Measurements from ENCODE around the gene CDCP1.

Gene CDCP1, protein sequence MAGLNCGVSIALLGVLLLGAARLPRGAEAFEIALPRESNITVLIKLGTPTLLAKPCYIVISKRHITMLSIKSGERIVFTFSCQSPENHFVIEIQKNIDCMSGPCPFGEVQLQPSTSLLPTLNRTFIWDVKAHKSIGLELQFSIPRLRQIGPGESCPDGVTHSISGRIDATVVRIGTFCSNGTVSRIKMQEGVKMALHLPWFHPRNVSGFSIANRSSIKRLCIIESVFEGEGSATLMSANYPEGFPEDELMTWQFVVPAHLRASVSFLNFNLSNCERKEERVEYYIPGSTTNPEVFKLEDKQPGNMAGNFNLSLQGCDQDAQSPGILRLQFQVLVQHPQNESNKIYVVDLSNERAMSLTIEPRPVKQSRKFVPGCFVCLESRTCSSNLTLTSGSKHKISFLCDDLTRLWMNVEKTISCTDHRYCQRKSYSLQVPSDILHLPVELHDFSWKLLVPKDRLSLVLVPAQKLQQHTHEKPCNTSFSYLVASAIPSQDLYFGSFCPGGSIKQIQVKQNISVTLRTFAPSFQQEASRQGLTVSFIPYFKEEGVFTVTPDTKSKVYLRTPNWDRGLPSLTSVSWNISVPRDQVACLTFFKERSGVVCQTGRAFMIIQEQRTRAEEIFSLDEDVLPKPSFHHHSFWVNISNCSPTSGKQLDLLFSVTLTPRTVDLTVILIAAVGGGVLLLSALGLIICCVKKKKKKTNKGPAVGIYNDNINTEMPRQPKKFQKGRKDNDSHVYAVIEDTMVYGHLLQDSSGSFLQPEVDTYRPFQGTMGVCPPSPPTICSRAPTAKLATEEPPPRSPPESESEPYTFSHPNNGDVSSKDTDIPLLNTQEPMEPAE

DNA sequence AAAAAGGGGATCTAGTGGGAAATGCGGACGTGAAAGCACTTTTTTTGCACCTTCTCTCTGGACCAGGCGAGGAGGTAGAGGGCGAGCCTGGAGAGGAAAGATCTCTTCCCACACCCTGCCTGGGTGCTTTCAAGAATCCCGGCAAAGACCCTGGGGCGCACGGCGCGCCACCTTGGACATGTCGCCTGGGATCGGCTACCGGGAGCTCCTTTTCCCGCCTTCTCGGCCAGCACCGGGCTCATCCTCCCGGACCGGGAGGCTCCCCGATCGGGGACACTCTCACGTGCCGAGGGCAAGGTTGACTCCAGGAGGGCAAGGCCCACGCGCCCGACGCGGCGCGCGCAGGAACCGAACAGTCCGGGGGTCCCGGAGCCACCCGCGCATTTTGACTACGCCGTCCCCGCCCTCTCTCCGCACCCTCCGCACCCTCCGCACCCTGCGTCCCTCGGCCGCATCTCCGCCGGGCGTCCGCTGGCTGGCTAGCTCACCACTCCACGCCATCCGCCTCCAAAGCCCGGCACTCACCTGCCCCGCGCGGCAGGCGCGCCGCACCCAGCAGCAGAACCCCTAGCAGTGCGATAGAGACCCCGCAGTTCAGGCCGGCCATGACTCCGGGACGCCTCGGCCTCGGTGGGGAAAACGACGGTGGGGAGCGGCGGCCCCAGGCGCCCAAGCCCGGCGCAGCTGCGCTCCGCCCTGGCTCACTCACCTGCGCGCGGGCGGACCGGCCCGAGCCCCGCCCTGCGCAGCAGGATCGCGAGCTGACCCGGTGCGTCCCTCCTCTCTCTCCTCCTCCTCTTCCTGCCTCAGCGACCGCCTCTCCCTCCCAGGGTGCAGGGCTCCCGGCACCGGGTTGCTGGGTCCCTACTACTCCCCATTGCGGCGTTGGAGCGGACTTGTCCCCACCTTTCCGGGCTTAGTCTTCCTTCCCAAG lies at the start of gene CDCP1:
Gene CDCP1 (minus strand): TSS at position 698 of the 934 bp plus-strand sequence. CDS start 91 bp downstream, at position 607.
- DNase-seq: no peak

DNA sequence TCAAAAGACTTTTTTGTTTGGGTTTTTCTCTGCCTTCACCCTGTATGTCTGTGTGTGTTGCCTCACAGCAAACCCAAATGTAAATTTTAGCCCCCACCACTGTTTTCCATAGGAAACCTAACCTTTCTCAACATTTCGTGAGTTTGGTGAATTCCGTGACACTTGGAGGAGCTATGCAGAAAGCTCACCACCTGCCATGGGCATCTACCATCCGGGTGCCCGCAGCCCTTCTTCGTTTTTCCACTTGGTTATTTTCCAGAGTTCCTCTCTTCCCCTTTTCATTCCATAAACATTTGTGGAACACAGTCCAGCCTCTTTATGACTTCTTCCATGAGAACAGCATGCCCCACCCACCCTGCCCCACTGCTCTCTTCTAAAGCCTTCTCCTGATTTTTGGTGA lies 48.6 kb upstream of the CDCP1 start:
- DNase-seq: no peak

DNA sequence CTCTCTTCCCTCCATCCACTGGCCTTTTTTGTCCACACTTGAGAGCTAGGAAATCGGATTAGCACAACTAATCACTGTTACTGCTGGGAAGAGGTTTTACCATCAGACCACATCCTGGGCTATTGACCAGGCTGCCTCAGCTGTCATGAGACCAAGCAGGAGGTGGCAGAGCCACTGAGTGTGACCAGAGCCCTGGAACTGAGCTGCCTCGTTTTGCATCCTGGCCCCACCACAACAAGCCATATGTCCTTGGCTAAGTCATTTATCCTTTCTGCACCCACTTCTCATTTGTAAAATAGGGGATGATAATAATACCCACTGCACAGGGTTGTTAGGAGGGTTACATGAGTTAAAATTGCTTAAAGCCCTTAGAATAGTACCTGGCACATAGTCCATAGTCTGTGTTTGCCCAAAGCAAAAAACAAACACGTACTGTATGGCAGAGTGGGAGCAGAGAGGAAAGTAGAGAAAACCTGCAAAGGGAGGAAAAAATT lies 45.8 kb upstream of the CDCP1 start:
- peak; percentile 9 for DNase-seq

DNA sequence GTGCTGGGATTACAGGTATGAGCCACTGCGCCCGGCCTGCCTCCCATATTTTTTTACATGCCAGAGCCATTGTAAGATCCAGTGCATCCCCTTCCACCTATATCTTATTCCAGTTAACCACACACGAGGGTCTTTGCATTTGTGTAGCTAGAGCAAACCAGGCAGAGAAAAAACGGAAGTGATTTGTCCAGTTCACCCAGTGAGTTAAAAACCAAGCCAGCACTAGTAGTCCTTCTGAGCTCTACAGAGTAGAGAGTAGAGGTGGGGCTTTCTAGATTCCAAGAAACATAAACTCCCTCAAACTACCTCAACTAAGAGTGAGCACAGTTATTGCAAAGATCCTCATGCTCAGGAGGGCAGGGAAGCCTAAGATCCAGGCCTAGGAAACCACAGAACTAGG lies 45.2 kb upstream of the CDCP1 start:
- no peak for DNase-seq

DNA sequence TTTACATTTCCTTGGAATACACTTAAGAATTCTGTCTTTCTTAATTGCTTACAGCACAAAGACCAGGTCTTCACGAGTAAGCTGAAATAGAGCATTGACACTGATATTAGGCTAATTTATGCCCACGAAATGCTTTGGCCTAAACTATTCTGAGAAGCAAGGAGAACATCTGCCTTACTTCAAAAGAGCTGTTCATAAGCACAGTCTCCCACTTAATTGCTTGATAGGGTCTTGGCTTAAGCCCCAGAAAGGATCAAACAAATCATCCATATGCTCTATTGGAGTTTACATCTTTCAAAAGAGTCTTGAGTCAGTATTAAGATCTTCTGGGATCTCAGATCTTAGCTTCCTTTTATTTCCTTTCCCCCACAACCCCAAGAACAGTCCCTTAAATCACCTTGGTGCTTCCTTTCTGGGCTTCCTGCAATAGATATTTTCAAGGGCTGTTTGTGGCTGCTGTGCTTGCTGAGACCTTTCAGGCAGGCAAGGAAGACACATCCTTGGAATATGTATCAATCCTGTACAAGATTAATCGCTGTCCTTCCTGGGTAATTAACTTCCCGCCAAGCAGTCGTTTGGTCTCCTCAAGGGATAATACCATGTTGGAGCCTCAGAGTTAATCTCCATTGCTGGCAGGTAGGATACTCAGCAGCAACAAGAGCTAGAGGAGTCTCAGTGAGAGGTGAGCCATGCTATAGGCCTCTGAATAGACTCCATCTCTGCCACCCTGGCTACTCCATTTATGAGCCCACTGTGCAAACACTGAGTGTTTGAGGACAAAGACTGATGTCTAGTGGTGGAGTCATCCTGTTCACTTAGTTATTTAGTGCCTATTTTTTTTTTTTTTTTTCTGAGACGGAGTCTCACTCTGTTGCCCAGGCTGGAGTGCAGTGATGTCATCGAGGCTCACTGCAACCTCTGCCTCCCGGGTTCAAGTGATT lies 42.8 kb upstream of the CDCP1 start:
- no peak for DNase-seq

DNA sequence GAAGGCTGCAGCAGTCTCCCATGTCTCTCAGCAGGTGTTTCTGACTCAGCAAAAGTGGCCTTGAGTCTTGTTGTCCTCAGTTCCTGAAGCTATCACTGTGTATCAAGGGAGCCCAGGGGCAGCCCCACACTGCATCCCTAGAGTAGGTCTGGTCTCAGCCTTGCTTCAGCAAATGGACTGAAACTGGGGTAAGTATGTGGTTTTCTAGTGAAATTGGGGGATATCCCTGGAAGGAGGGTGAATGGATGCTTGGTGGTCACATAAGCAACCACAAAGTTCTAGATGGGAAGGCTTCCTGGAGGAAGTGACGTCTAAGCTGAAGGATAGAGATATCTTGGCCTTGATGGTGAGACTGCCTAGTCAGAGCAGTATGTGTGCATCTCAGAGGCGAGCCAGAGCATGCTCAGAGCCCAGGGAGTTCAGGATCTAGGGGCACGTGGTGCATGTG lies 41.5 kb upstream of the CDCP1 start:
- DNase-seq: no peak

DNA sequence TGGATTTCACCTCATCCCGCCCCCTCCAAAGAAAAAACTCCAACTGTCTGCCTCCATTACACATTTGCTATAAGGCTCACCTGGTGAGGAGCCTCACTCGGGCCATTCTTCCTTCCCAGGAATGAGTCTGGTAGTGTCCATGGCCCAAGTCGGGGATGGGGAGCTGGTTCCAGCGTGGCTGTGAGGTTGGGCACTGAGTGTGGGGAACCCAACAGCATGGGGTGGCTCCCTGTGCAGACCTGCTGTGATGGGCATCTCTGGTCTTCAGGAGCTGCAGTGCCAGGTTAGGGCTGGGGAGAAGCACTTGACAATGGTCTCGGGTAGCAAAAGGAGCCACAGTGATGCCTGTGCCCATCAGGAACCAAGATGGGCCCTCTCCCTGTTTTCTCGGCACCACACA lies 40.7 kb upstream of the CDCP1 start:
- DNase-seq: no peak

DNA sequence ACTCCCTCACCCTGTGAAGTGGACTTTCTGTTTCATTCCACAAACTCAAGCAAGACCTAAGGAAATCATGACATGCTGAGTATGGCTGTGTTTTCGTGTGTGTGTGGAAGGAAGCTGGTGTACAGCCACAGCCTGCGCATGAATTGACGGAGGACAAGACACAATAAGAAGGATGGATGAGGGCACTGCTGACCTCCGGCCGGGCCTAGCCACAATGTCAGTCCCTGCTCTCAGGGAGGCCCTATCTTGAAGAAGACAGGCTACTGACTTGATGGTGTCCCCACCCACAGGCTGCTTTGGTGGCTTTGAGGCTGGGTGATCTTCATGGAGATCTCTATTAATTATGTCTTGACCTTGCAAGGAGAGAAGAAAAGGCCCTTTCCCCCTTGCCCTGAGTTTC lies 39.3 kb upstream of the CDCP1 start:
- DNase-seq: no peak

DNA sequence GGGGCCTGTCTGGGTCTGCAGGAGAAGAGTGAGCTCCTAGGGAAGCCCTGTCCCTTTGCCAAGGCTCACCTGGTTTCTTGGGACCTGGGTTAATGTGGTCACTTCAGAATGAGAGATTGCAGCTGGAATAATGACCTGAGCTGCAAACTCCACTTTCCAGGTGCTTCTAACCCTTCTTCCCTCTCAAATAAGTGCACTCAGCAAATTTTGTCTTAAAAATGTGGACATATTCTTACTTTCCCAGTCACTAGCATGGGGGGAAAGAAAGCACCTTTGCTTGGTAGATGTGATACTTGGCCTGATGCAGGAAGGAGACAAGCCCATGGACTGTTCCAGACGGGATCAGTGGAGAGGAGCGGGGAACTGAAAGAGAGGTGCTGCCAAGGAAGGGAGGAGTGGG lies 38.9 kb upstream of the CDCP1 start:
- no peak for DNase-seq

DNA sequence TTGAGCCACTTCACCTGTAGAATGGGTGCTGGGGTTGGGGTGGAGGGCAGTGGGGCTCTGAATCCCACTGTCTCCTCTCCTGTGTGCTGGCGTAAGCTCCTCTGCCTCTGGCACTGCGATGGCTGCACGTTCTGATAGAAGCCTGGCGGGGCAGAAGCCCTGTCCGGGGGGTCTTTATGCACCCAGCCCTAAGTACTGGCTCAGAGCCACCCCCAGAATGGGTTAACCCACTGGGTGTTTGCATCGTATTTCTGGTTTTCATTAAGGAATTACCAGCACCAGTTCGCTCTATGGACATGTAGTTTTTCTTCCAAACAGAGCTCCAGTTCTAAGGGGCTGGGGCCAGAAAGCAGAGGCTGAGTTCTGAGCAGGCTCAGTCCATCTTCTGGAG lies 37.7 kb upstream of the CDCP1 start:
- no peak for DNase-seq

DNA sequence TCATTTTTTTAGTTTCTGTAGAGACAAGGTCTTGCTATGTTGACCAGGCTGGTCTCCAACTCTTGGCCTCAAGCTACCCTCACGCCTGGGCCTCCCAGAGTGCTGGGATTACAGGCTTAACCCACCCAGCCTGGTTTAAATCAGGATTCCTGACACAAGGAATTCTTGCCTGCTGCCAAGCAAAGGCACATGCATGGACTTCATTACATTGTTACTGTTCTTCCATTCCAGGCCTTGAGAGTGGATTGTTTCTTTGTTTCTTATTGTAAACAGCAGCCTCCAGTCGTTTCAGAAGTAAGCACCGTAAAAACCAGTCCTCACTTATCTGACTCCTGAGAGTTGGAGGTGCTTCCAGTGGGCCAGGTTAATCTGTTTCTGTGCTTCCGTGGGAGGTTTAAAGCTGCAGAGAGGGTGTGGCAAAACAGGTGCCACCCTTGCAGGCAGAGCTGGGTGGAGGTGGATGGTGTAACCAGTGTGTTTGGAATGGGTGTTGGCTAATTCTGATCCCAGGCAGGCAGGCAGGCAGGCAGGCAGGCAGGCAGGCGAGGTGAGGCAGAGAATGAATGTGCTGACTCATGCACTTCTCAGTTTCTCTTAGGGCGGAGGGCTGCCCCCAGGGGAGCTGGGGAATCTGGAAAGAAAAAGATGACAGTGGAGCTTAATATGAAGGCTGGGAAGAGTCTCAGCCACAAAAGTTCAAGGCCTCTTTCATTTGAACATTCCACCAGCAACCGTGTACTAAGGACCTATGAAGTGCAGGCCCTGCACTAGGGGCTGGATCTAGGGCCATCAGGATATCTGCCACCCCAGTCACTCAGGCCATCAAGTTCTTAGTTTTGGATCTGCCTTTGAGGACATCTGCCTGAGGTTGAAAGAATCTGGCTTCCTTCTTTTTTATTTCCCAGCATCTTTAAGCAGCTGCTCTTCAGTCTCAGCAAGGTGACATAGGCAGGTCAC lies 37.0 kb upstream of the CDCP1 start:
- no peak for DNase-seq

DNA sequence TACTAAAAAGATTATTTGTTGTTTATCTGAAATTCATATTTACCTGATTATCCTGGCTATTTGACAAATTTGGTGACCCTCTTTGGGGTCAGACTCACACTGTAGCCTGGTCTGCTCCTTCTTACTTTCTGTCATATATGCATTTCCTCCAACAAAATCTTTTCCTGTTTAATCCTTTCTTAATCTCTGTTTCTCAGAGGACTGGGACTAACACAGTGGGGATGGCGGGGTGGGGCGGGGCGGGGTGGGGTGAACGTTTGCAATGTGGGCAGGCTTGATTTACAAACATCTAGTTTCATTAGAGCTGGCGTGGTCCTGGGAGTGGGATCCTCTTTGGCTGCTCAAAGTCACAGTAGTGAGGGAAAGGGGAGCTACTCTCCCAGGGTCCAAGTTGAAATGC lies 35.3 kb upstream of the CDCP1 start:
- DNase-seq: no peak

DNA sequence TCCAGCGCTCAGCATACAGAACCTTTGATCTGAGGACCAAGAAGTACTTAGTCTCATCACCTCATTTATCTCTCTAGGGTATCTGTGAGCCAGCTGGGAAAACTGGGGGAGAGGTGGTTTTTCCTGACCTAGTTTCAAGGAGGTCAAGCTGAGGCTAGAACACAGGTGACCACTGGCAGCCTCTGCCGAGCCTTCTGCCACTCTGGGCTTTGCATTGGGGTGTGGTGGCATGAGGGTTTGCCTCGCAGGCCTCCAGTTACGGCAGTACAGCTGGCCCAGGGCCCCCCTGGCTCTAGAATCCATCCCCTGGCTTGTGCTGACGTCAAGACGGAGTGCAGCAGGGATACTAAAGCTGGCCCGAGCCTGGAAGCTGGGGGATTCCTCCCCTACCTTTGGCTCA lies 34.7 kb upstream of the CDCP1 start:
- DNase-seq: no peak

DNA sequence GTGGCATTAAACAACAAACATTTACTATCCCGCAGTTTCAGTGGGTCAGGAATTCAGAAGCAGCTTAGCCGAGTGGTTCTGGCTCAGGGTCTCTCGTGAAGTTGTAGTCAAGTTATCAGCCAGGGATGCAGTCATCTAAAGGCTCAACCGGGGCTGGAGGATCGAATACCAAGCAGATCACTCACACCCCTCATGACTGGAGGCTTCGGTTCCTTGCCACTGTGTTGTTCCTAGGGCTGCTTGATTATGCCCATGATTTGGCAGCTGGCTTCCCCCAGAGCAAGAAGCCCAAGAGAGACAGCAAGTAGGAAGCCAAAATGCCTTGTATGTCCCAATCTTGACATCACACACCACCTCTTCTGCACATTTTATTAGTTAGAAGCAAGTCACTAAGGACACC lies 33.9 kb upstream of the CDCP1 start:
- DNase-seq: no peak

DNA sequence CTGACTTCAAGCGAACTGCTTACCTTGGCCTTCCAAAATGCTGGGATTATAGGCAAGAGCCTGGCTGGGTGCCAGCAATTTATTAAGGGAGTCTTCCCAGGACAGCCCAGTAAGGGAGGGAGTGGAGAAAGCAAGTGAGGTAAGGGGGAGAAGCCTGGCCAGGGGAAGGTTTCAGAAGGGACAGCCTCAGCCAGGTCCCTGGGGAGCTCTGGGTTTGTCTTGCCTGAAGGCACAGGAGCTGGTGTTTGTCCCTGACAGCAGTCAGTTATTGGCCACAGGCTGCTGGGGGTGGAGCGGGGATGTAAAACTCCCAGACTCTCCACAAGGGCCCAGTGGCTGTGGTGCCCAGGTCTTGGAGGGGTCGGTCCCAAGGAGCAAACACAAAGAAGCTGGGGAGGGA lies 33.0 kb upstream of the CDCP1 start:
- no peak for DNase-seq

DNA sequence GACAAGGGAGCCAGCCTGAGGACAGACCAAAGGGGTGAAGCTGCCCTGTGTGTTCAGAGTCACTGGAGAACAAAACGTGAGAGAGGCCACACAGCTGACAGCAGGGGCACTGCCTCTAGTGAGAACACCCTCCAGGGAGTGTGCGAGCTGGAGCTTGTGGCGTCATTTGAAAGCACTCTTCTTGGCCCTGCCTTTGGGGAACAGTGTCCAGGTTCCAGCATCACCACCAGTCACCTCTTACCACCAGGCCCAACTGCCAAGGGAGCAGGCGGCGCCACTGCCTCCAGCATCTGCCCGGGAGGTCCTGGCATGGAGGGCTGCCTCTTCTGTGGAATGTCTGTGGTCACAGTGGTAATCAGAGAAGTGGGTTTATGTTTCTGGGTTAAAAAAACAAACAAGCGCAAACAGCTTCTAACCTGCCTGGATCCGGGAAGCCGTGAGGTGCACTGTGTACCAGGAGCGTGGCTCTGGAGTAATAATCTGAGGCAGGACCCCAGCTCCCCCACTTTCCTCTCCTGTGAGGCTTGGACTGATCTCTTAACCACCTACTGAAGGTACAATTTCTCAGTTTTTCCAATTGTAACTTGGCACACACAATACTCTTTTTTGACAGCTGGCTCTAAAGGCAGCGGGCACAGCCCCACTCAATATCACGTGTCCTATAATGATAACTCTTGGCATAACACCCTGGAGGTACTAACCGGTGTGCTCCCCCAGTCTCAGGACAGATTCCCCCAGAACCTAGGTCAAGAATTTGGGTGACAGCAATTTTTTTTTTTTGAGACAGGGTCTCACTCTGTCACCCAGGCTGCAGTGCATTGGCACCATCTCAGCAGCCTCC lies 32.2 kb upstream of the CDCP1 start:
- no peak for DNase-seq

DNA sequence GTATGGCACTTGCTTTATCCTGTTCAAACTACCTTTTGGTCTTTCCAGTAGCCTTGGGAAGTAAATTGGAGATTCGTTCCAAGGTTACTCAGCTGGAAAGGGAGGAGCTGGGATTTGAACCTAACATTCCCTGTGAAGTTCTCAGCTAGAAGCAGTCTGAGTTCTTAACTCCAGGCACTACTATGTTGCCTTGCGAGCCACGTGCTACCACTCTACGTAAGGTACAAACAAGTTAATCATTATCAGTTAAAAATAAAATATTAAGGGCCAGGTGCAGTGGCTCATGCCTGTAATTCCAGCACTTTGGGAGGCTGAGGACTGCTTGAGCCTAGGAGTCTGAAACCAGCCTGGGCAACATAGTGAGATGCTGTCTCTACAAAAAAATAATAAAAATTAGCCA lies 30.7 kb upstream of the CDCP1 start:
- no peak for DNase-seq

DNA sequence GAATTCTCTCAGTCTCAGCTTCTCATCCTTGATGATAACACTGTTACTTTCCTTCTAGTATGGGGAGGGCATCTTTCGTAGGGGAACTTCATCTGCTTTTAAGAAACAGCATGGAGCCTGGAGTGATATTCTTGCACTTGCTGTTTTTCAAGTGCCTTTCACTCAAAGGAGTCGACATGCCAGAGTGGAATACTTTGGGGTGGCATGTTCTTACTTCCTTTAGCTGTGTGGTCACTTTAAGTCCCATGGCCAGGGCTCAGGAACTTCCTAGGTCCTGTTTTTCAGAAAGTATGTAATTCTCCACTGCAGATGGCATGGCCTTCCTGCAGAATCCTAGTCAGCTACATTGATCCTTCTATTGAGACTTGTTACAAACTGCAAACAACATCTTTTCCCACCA lies 28.1 kb upstream of the CDCP1 start:
- DNase-seq: no peak

DNA sequence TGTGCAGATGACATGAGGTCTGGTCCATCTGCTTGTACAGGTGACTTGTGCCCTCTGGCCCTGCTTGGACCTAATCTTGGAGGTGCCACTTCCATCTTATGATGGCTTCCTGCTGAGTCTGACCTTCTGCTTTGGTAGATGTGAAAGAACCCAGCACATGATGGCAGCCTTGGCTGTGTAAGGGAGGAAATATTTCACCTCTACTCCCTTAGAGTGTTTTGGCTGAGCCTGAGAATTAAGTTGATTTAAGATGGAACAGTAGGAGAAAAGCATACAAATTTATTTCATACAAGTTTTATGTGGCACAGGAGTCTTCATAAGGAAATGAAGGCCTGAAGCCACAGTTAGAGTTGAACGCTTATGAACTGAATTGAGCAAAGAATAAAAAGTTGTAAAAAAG lies 27.6 kb upstream of the CDCP1 start:
- no peak for DNase-seq

DNA sequence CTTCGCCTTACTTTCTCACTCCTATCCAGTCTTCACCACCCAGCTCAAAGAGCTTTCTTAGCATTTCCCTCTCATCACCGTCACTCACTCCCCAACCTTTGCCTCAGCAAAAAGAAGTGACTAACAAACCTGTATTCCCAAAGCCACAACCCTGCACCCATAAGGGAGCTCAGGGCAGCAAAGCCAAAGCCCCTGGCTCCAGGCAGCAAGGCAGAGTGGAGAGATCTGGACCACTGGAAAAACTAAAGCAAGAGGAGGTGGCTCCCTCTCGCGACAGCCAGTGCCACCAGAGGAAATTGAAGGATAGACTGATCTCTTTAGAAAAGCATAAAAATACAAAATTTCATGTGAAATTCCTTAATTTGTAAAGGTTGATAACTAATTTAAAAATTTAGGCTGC lies 25.1 kb upstream of the CDCP1 start:
- DNase-seq: no peak
